GM12872 (cell line): Measurements from ENCODE around the gene SNED1.

Experiments used
- TF ChIP-seq, protein P1 (sequence below): IDR thresholded peaks from 3 replicates; pipeline ENCODE4 v1.5.1; 2011; ENCODE audit warnings: low read depth, mild to moderate bottlenecking, low read length, moderate library complexity; ENCODE audit not compliant: insufficient read depth

Gene SNED1

DNA sequence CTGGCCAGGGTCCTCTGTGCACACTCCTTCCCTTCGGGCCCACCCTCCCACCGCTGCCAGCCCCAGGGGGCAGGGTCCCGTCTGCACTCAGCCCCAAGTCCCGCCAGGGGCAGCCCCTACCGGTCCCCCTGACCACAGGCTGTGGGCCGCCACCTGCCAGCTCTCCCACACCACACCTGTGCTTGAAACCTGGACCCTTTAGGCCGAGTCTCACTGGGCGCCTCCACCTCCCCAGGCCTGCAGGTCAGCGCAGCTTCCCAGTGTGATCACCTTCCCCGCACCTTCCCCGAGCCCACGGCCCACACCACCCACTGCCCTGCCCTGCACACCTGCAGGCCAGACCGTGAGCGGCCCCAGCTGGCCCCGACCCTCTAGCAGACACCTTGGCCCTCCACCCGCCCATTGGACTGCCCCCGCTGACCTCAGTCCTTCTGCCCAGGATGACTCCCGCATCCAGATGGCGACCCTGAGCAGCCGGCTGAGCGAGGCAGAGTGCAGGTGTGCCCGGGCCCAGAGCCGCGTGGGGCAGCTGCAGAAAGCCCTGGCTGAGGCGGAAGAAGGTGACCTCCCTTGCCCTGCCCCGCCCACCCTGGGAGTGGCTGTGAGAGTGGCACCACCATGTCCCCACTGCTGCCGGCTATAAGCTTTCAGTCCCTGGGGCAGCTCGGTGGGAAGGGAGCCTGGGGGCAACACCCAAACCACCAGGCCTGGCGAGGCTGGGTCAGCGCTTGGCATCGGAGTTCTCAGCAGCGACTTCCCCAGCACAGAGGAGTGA is 31.3 kb upstream of the SNED1 start:
- TF ChIP-seq, protein P1, sequence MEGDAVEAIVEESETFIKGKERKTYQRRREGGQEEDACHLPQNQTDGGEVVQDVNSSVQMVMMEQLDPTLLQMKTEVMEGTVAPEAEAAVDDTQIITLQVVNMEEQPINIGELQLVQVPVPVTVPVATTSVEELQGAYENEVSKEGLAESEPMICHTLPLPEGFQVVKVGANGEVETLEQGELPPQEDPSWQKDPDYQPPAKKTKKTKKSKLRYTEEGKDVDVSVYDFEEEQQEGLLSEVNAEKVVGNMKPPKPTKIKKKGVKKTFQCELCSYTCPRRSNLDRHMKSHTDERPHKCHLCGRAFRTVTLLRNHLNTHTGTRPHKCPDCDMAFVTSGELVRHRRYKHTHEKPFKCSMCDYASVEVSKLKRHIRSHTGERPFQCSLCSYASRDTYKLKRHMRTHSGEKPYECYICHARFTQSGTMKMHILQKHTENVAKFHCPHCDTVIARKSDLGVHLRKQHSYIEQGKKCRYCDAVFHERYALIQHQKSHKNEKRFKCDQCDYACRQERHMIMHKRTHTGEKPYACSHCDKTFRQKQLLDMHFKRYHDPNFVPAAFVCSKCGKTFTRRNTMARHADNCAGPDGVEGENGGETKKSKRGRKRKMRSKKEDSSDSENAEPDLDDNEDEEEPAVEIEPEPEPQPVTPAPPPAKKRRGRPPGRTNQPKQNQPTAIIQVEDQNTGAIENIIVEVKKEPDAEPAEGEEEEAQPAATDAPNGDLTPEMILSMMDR: no peak

GRCh38 chr2:240967681-240968621 is 30.5 kb upstream of the SNED1 start:
- TF ChIP-seq, protein P1: no peak

DNA sequence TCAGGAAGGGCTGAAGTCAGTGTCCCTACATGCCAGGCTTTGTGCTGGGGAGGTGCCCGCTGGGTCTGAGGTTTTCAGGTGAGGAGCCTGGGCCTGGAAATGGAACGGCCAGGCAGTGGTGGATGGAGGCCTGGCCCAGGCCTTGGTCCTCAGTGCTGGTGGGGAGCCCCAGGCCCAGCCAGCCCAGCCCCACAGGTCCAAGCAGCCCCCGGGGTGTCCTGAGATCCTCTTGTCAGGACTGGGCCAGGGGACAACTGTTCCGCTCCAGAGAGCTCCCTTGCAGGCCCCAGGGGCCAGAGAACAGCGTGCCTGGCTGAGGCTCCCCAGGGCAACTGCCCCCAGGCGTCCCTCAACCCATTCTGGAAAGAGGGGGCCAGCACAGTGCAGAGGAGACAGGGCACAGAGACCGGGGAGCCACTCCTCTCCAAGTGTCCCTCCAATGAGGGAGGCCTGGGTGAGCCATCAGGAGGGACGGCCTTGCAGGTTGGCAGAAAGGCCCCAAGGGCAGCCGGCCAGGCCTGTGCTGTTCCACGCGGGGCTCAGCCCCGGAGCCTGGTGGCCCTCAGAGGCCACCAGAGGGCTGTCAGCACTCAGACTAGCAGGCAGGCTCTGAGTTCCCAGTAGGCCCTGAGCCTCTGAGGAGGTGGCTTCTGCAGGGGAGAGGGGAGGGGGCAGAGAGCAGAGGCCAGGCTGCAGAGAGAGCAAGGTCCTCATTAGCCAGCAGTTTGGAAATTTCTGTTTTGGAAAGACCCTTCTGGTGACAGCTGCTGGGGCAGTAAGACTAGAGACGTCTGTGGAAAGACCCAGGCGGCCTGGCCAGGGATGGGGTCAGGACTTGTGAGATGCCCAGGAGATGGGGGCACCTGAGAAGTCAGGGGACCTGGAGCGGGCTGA is 29.4 kb upstream of the SNED1 start:
- TF ChIP-seq, protein P1: no peak

GRCh38 chr2:240970104-240970503 is 28.3 kb upstream of the SNED1 start:
- TF ChIP-seq, protein P1: no peak

- TF ChIP-seq, protein P1: no peak
These were observed 27.6 kb upstream of the SNED1 start for GRCh38 chr2:240970816-240971215.

DNA sequence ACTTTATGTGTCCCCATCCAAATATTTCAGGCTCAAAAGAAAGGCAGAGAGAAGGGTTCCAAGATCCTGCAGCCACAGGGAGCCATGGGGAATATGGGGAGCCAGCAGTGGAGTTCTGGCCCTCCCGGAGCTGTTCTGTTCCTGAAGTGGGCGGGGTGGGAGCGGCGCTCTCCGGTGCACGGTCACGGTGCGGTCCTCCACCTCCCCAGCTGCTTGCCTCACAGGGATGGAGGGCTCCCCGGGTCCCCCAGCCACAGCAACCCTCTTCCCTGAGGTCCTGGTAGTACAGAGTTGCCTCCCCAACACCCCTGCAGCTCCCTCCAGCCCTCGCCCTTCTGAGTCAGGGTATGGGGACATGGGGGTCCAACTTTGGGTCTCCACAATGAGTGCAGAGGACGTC is 26.2 kb upstream of the SNED1 start:
- TF ChIP-seq, protein P1: no peak
